Measurements from ENCODE around the gene GRPEL2.

The GRPEL2 gene

GRCh38 chr5:149358294-149358651 is 13.0 kb downstream of the GRPEL2 start:
- Histone ChIP-seq H3K27ac (ENCODE audit: poor library complexity, severe bottlenecking) (no peak overlapping the region), H3K27me3 (ENCODE audit: insufficient read depth, poor library complexity, severe bottlenecking) (no peaks in the 10 kb centered on the region), H3K9me3 (ENCODE audit: severe bottlenecking) (no peaks in the 10 kb centered on the region), H3K36me3 (ENCODE audit: low read depth) (peaks cover 19% of the 10 kb centered on the region), H3K4me1 (ENCODE audit: insufficient read depth, poor library complexity, severe bottlenecking) (peaks cover 5% of the 10 kb centered on the region), H3K4me3 (ENCODE audit: severe bottlenecking) (peak overlapping the region; percentile 77)
- DNase-seq (ENCODE audit: low spot score) (no peak), ATAC-seq (ENCODE audit: low read depth) (peak; percentile 5; the same call in 1 of the 3 replicates)
- TF ChIP-seq CTCF (IDR thresholded peaks at IDR 0.05; ENCODE audit: poor library complexity, severe bottlenecking) = no peak

- no peak overlapping the region for H3K27ac ChIP-seq (ENCODE audit: poor library complexity, severe bottlenecking)
Measured at GRCh38 chr5:149358868-149359495, 13.7 kb downstream of the GRPEL2 start.

GRCh38 chr5:149360272-149360671 is 15.0 kb downstream of the GRPEL2 start:
- no peaks in the 10 kb centered on the region for H3K9me3 ChIP-seq (ENCODE audit: severe bottlenecking)
- H3K27ac ChIP-seq (ENCODE audit: poor library complexity, severe bottlenecking) = no peak overlapping the region
- no peak for TF ChIP-seq CTCF (IDR thresholded peaks at IDR 0.05; ENCODE audit: poor library complexity, severe bottlenecking)
- peaks cover 5% of the 10 kb centered on the region for H3K4me1 ChIP-seq (ENCODE audit: insufficient read depth, poor library complexity, severe bottlenecking)
- DNase-seq (ENCODE audit: low spot score) (no peak), ATAC-seq (ENCODE audit: low read depth) (no peak)
- H3K27me3 ChIP-seq (ENCODE audit: insufficient read depth, poor library complexity, severe bottlenecking) = no peaks in the 10 kb centered on the region
- peaks cover 4% of the 10 kb centered on the region; the same call in 1 of the 2 replicates for H3K36me3 ChIP-seq (ENCODE audit: low read depth)
- H3K4me3 ChIP-seq (ENCODE audit: severe bottlenecking) = no peak overlapping the region

More at GRCh38 chr5:149358868-149359495, 13.7 kb downstream of the GRPEL2 start:
- Histone ChIP-seq H3K4me3 (ENCODE audit: severe bottlenecking) (no peak overlapping the region), H3K36me3 (ENCODE audit: low read depth) (peaks cover 12% of the 10 kb centered on the region), H3K4me1 (ENCODE audit: insufficient read depth, poor library complexity, severe bottlenecking) (peaks cover 5% of the 10 kb centered on the region), H3K27me3 (ENCODE audit: insufficient read depth, poor library complexity, severe bottlenecking) (no peaks in the 10 kb centered on the region), H3K9me3 (ENCODE audit: severe bottlenecking) (no peaks in the 10 kb centered on the region)
- ATAC-seq (ENCODE audit: low read depth) (no peak), DNase-seq (ENCODE audit: low spot score) (no peak)
- TF ChIP-seq CTCF (IDR thresholded peaks at IDR 0.05; ENCODE audit: poor library complexity, severe bottlenecking) = no peak

- no peaks in the 10 kb centered on the region for H3K4me1 ChIP-seq (ENCODE audit: insufficient read depth, poor library complexity, severe bottlenecking)
- TF ChIP-seq CTCF (IDR thresholded peaks at IDR 0.05; ENCODE audit: poor library complexity, severe bottlenecking) = no peak
- H3K27me3 ChIP-seq (ENCODE audit: insufficient read depth, poor library complexity, severe bottlenecking) = no peaks in the 10 kb centered on the region
- ATAC-seq (ENCODE audit: low read depth) (no peak), DNase-seq (ENCODE audit: low spot score) (no peak)
- H3K9me3 ChIP-seq (ENCODE audit: severe bottlenecking) = no peaks in the 10 kb centered on the region
- H3K4me3 ChIP-seq (ENCODE audit: severe bottlenecking) = no peak overlapping the region
- no peaks in the 10 kb centered on the region for H3K36me3 ChIP-seq (ENCODE audit: low read depth)
- H3K27ac ChIP-seq (ENCODE audit: poor library complexity, severe bottlenecking) = no peak overlapping the region
Measured at GRCh38 chr5:149362541-149362940, 17.2 kb downstream of the GRPEL2 start.

GRCh38 chr5:149363358-149363757 is 18.1 kb downstream of the GRPEL2 start:
- H3K27ac ChIP-seq (ENCODE audit: poor library complexity, severe bottlenecking) = no peak overlapping the region
- H3K27me3 ChIP-seq (ENCODE audit: insufficient read depth, poor library complexity, severe bottlenecking) = no peaks in the 10 kb centered on the region
- TF ChIP-seq CTCF (IDR thresholded peaks at IDR 0.05; ENCODE audit: poor library complexity, severe bottlenecking) = no peak
- H3K9me3 ChIP-seq (ENCODE audit: severe bottlenecking) = no peaks in the 10 kb centered on the region
- DNase-seq (ENCODE audit: low spot score) (no peak), ATAC-seq (ENCODE audit: low read depth) (no peak)
- no peak overlapping the region for H3K4me3 ChIP-seq (ENCODE audit: severe bottlenecking)
- no peaks in the 10 kb centered on the region for H3K4me1 ChIP-seq (ENCODE audit: insufficient read depth, poor library complexity, severe bottlenecking)
- H3K36me3 ChIP-seq (ENCODE audit: low read depth) = no peaks in the 10 kb centered on the region

Data from RWPE2 (cell line).